ENCODE data around the gene MT1A. TPM values are rescaled to one million over a fixed set of nuclear protein-coding genes. Genes with fewer than 3 reads are reported as not detected.

The MT1A gene
- total and polyA plus RNA-seq, 10 of the 15 experiments (the other 5 are each of a cell fraction or from before 2014, with no cell fraction given) = not detected

- Histone ChIP-seq H3K27me3 (replicated peaks in 1 of 2; ENCODE audit: control insufficient read depth in 2 of 2, insufficient read depth in 2 of 2, low read length in 1 of 2) (peaks cover 0 to 5% of the 10 kb centered on the region in 2 experiments; a peak in 2 of 4 replicates), H3K36me3 (ENCODE audit: control insufficient read depth in 2 of 2, insufficient read depth in 2 of 2, low read length in 1 of 2) (no peaks in the 10 kb centered on the region), H3K79me2 (ENCODE audit: control insufficient read depth, insufficient read depth, low read length) (no peaks in the 10 kb centered on the region), H4K20me1 (ENCODE audit: control insufficient read depth, insufficient read depth) (no peaks in the 10 kb centered on the region), H3K4me1 (ENCODE audit: control insufficient read depth, insufficient read depth, low read length) (peaks cover 26% of the 10 kb centered on the region), H3K4me2 (ENCODE audit: control insufficient read depth, insufficient read depth) (no peak overlapping the region), H3K4me3 (no peak overlapping the region), H2AFZ (ENCODE audit: control insufficient read depth, low read depth, low read length) (no peak overlapping the region), H3K27ac (ENCODE audit: control insufficient read depth, insufficient read depth) (no peak overlapping the region), H3K9me3 (replicated peaks; ENCODE audit: control insufficient read depth, insufficient read depth, low read length) (no peaks in the 10 kb centered on the region), H3K9ac (ENCODE audit: control insufficient read depth, insufficient read depth, low read length) (no peak overlapping the region)
- no peak for TF ChIP-seq CBFB (IDR thresholded peaks at IDR 0.05; ENCODE audit: low read depth)
- TF ChIP-seq MTA3 (IDR thresholded peaks at IDR 0.05; ENCODE audit: borderline replicate concordance, low read length) = no peak
- TF ChIP-seq IRF4 (IDR thresholded peaks at IDR 0.05; ENCODE audit: low read depth, low read length) = no peak
- no peak for TF ChIP-seq USF1 (IDR thresholded peaks at IDR 0.05; ENCODE audit: borderline replicate concordance, extremely low read length, insufficient read depth, low read depth, low read length)
- no peak for TF ChIP-seq TARDBP (IDR thresholded peaks at IDR 0.05; ENCODE audit: borderline replicate concordance)
- TF ChIP-seq SMAD1 (IDR thresholded peaks at IDR 0.05; ENCODE audit: low read depth, partially characterized antibody) = no peak
- no peak for TF ChIP-seq BCLAF1 (IDR thresholded peaks at IDR 0.05)
- no peak for TF ChIP-seq SREBF2 (IDR thresholded peaks at IDR 0.05; ENCODE audit: low read length)
- no peak for TF ChIP-seq ATF2 (IDR thresholded peaks at IDR 0.05; ENCODE audit: low read length)
- TF ChIP-seq IRF5 (IDR thresholded peaks at IDR 0.05; ENCODE audit: borderline replicate concordance) = no peak
- no peak for TF ChIP-seq RFX5 (IDR thresholded peaks at IDR 0.05; ENCODE audit: low read depth, low read length)
- TF ChIP-seq MAX (IDR thresholded peaks at IDR 0.05; ENCODE audit: low read depth, low read length) = no peak
- TF ChIP-seq ATF7 (IDR thresholded peaks at IDR 0.05; ENCODE audit: low read depth) = no peak
- ChIA-PET CTCF (interaction anchor here (3.5 kb wide), 1 partner anchor 13 kb away, joined by 20 read pairs; no protein-coding TSS in a partner anchor), SMC1A (ENCODE audit: uncharacterized antibody, unreplicated experiment) (interaction anchor here (1.2 to 3.4 kb wide), 4 partner anchors 9 to 88 kb away, joined by 5 to 13 read pairs (median 6); no protein-coding TSS in a partner anchor), RAD21 (ENCODE audit: unreplicated experiment) (interaction anchor here (3.1 kb wide), 1 partner anchor 88 kb away, joined by 17 read pairs; no protein-coding TSS in a partner anchor), POLR2A (interaction anchor here (0.6 kb wide), 1 partner anchor 849 kb away, joined by 3 read pairs; the partner anchor contains the start of gene POLR2C)
- DNase-seq (ENCODE audit: low read depth, low spot score) (no peak), ATAC-seq (no peak), FAIRE-seq (no peak)
- in situ Hi-C loops (cut with MboI) (no loop called here), intact Hi-C loops (cut with micrococcal nuclease; ENCODE audit: unreplicated experiment) (no loop called here)
- BruUV-seq (replicated peaks) = no TSS peak
These were observed 24.8 kb upstream of the MT1A start for GRCh38 chr16:56613706-56614105.

All from GM12878 (cell line).